Mesendoderm (in vitro differentiated cells): ENCODE measurements around the gene SAC3D1.
"Not testable (repeated sequence)": the region's sequence is repeated elsewhere in the genome, so short reads cannot be mapped to it uniquely, and the experiment has no call there.

ENCODE experiments used
- DNase-seq: peaks from one replicate; pipeline ENCODE4 v3.0.0; 2013
- H2AK5ac ChIP-seq: 2 replicates; pipeline ENCODE4 v1.6.1; 2013; ENCODE audit warnings: low read length, inconsistent platforms
- H2BK120ac ChIP-seq: 2 replicates; pipeline ENCODE4 v1.6.1; 2013; ENCODE audit warnings: low read depth, mild to moderate bottlenecking, low read length, moderate library complexity, mixed read lengths
- H2BK15ac ChIP-seq: replicated peaks from 2 replicates; pipeline ENCODE4 v1.6.1; 2013; ENCODE audit warnings: low read depth, mild to moderate bottlenecking, moderate library complexity
- H2BK5ac ChIP-seq: 2 replicates; pipeline ENCODE4 v1.6.1; 2013; ENCODE audit warnings: low read length, inconsistent platforms
- H3K18ac ChIP-seq: 2 replicates; pipeline ENCODE4 v1.6.1; 2013; ENCODE audit warnings: mild to moderate bottlenecking, low read length, mixed read lengths
- H3K23ac ChIP-seq: one replicate; pipeline ENCODE4 v1.6.1; 2013; ENCODE audit warnings: low read length
- H3K27ac ChIP-seq: 2 replicates; pipeline ENCODE4 v1.5.1; 2013; ENCODE audit warnings: low read depth, mild to moderate bottlenecking, inconsistent platforms, low read length, moderate library complexity
- H3K27me3 ChIP-seq: 2 replicates; pipeline ENCODE4 v1.6.1; 2013; ENCODE audit warnings: low read length, control low read depth, mild to moderate bottlenecking, inconsistent platforms; ENCODE audit not compliant: insufficient read depth, poor library complexity
- H3K36me3 ChIP-seq: 2 replicates; pipeline ENCODE4 v1.6.1; 2013; ENCODE audit warnings: low read length, inconsistent platforms; ENCODE audit not compliant: control insufficient read depth, insufficient read depth
- H3K4ac ChIP-seq: one replicate; pipeline ENCODE4 v1.6.1; 2013; ENCODE audit warnings: low read depth, mild to moderate bottlenecking, low read length, moderate library complexity
- H3K4me1 ChIP-seq: 2 replicates; pipeline ENCODE4 v1.6.1; 2013; ENCODE audit warnings: low read depth, low read length, inconsistent platforms; ENCODE audit not compliant: control insufficient read depth
- H3K4me2 ChIP-seq: 2 replicates; pipeline ENCODE4 v1.6.1; 2013; ENCODE audit warnings: low read length
- H3K4me3 ChIP-seq: 2 replicates; pipeline ENCODE4 v1.5.1; 2013; ENCODE audit warnings: mild to moderate bottlenecking, low read length
- H3K56ac ChIP-seq: one replicate; pipeline ENCODE4 v1.6.1; 2013; ENCODE audit warnings: low read length
- H3K79me1 ChIP-seq: 2 replicates; pipeline ENCODE4 v1.6.1; 2013; ENCODE audit warnings: low read length, inconsistent platforms
- H3K79me2 ChIP-seq: 2 replicates; pipeline ENCODE4 v1.6.1; 2013; ENCODE audit warnings: mild to moderate bottlenecking, low read length; ENCODE audit not compliant: control insufficient read depth, insufficient read depth
- H3K9ac ChIP-seq: 2 replicates; pipeline ENCODE4 v1.6.1; 2013; ENCODE audit warnings: low read length, inconsistent platforms
- H4K5ac ChIP-seq: one replicate; pipeline ENCODE4 v1.6.1; 2013; ENCODE audit warnings: low read length
- H4K8ac ChIP-seq: one replicate; pipeline ENCODE4 v1.6.1; 2013; ENCODE audit warnings: low read depth, mild to moderate bottlenecking, control low read depth, low read length, moderate library complexity
- WGBS: extraction: QIAGEN DNeasy Blood & Tissue Kit; methylation state at CpG from one replicate; pipeline ENCODE4 v1.1.7; 2013; ENCODE audit warnings: low lambda C conversion rate, missing lambda C conversion rate; ENCODE audit not compliant: insufficient coverage; ENCODE audit errors: extremely low coverage; 5-methylcytosine and 5-hydroxymethylcytosine counted together

Gene SAC3D1

GRCh38 chr11:64998690-64999431, 42.1 kb upstream of the SAC3D1 start:
- no peak overlapping the region for H4K5ac ChIP-seq
- H3K4me2 ChIP-seq, result no peak overlapping the region
- WGBS, result no CpG with 5 or more reads among the region's 9 CpGs
- no peak overlapping the region for H3K27ac ChIP-seq
- no peak overlapping the region for H2BK5ac ChIP-seq
- no peak overlapping the region for H2BK120ac ChIP-seq
- H3K79me2 ChIP-seq, result no peaks in the 10 kb centered on the region
- no peak overlapping the region for H3K23ac ChIP-seq
- peaks cover 2% of the 10 kb centered on the region for H3K4me1 ChIP-seq
- H3K9ac ChIP-seq, result no peak overlapping the region
- H3K4me3 ChIP-seq, result no peak overlapping the region
- H3K18ac ChIP-seq, result no peak overlapping the region
- no peak overlapping the region for H3K56ac ChIP-seq
- H3K36me3 ChIP-seq, result no peaks in the 10 kb centered on the region
- H3K79me1 ChIP-seq, result no peaks in the 10 kb centered on the region
- H2BK15ac ChIP-seq, result no peak overlapping the region
- DNase-seq, result no peak
- H4K8ac ChIP-seq, result no peak overlapping the region
- H2AK5ac ChIP-seq, result no peak overlapping the region
- H3K4ac ChIP-seq, result no peak overlapping the region
- no peaks in the 10 kb centered on the region for H3K27me3 ChIP-seq

- Histone ChIP-seq H3K4ac (no peak overlapping the region), H3K4me1 (peaks cover 2% of the 10 kb centered on the region), H2BK15ac (no peak overlapping the region), H3K23ac (no peak overlapping the region), H4K8ac (no peak overlapping the region), H3K27ac (no peak overlapping the region), H2AK5ac (no peak overlapping the region), H3K36me3 (no peaks in the 10 kb centered on the region), H3K9ac (no peak overlapping the region), H2BK5ac (no peak overlapping the region), H3K18ac (no peak overlapping the region), H3K79me2 (no peaks in the 10 kb centered on the region), H3K27me3 (no peaks in the 10 kb centered on the region), H3K4me2 (no peak overlapping the region), H3K4me3 (no peak overlapping the region), H4K5ac (no peak overlapping the region), H3K56ac (no peak overlapping the region), H3K79me1 (no peaks in the 10 kb centered on the region), H2BK120ac (no peak overlapping the region)
- no peak for DNase-seq
- no CpG with 5 or more reads among the region's 1 CpG for whole genome bisulfite sequencing
Measured at GRCh38 chr11:64999478-64999877, 41.5 kb upstream of the SAC3D1 start.

GRCh38 chr11:65002706-65003105, 38.3 kb upstream of the SAC3D1 start:
- no CpG with 5 or more reads among the region's 5 CpGs for WGBS
- H3K4me1 ChIP-seq, result no peaks in the 10 kb centered on the region
- H4K5ac ChIP-seq, result no peak overlapping the region
- H2BK5ac ChIP-seq, result no peak overlapping the region
- no peak overlapping the region for H3K23ac ChIP-seq
- no peak overlapping the region for H2AK5ac ChIP-seq
- no peak for DNase-seq
- H3K18ac ChIP-seq, result no peak overlapping the region
- H2BK120ac ChIP-seq, result no peak overlapping the region
- no peaks in the 10 kb centered on the region for H3K27me3 ChIP-seq
- H3K4me2 ChIP-seq, result no peak overlapping the region
- H3K56ac ChIP-seq, result no peak overlapping the region
- H3K79me1 ChIP-seq, result no peaks in the 10 kb centered on the region
- no peak overlapping the region for H3K9ac ChIP-seq
- no peak overlapping the region for H3K4ac ChIP-seq
- no peak overlapping the region for H2BK15ac ChIP-seq
- H3K4me3 ChIP-seq, result no peak overlapping the region
- no peak overlapping the region for H4K8ac ChIP-seq
- no peaks in the 10 kb centered on the region for H3K79me2 ChIP-seq
- H3K27ac ChIP-seq, result no peak overlapping the region
- no peaks in the 10 kb centered on the region for H3K36me3 ChIP-seq

GRCh38 chr11:65003282-65003681, 37.7 kb upstream of the SAC3D1 start:
- no peak overlapping the region for H3K4ac ChIP-seq
- peak; percentile 40 for DNase-seq
- H2BK5ac ChIP-seq, result no peak overlapping the region
- H3K27ac ChIP-seq, result no peak overlapping the region
- no peak overlapping the region for H3K9ac ChIP-seq
- no peaks in the 10 kb centered on the region for H3K4me1 ChIP-seq
- no CpG with 5 or more reads among the region's 7 CpGs for WGBS
- no peak overlapping the region for H2BK120ac ChIP-seq
- H4K5ac ChIP-seq, result no peak overlapping the region
- no peak overlapping the region for H3K56ac ChIP-seq
- H2BK15ac ChIP-seq, result no peak overlapping the region
- H3K36me3 ChIP-seq, result no peaks in the 10 kb centered on the region
- H3K23ac ChIP-seq, result no peak overlapping the region
- no peak overlapping the region for H2AK5ac ChIP-seq
- no peak overlapping the region for H3K4me3 ChIP-seq
- no peak overlapping the region for H3K18ac ChIP-seq
- no peak overlapping the region for H4K8ac ChIP-seq
- no peak overlapping the region for H3K4me2 ChIP-seq
- H3K79me1 ChIP-seq, result no peaks in the 10 kb centered on the region
- H3K27me3 ChIP-seq, result no peaks in the 10 kb centered on the region
- H3K79me2 ChIP-seq, result no peaks in the 10 kb centered on the region

- not testable (repeated sequence) for H3K23ac ChIP-seq, H2AK5ac ChIP-seq, H3K4me1 ChIP-seq, H3K27ac ChIP-seq, H3K18ac ChIP-seq, H3K9ac ChIP-seq, H2BK120ac ChIP-seq, H3K4me2 ChIP-seq, H2BK15ac ChIP-seq, H3K27me3 ChIP-seq, H4K5ac ChIP-seq, H2BK5ac ChIP-seq, H3K4ac ChIP-seq, H4K8ac ChIP-seq, H3K36me3 ChIP-seq, H3K79me1 ChIP-seq, H3K79me2 ChIP-seq, H3K56ac ChIP-seq, DNase-seq, H3K4me3 ChIP-seq
- no CpG with 5 or more reads among the region's 3 CpGs for WGBS
Measured at GRCh38 chr11:65003968-65004367, 37.0 kb upstream of the SAC3D1 start.

- Histone ChIP-seq H3K4ac (no peak overlapping the region), H3K79me1 (no peaks in the 10 kb centered on the region), H4K5ac (no peak overlapping the region), H3K79me2 (no peaks in the 10 kb centered on the region), H3K4me1 (no peaks in the 10 kb centered on the region), H3K4me2 (no peak overlapping the region), H2BK15ac (no peak overlapping the region), H3K27me3 (no peaks in the 10 kb centered on the region), H3K36me3 (no peaks in the 10 kb centered on the region), H2AK5ac (no peak overlapping the region), H3K9ac (no peak overlapping the region), H3K27ac (no peak overlapping the region), H2BK120ac (no peak overlapping the region), H3K23ac (no peak overlapping the region), H4K8ac (no peak overlapping the region), H3K56ac (no peak overlapping the region), H3K18ac (no peak overlapping the region), H2BK5ac (no peak overlapping the region), H3K4me3 (no peak overlapping the region)
- WGBS, result no CpG with 5 or more reads among the region's 7 CpGs
- DNase-seq, result no peak
Measured at GRCh38 chr11:65008016-65008415, 33.0 kb upstream of the SAC3D1 start.
